Stimulated activated CD4-positive, alpha-beta T cell treated with anti-CD3 and anti-CD28 coated beads, TNF-alpha, amount 100 ng/mL, for 4 hours (primary cell): ENCODE measurements around the gene TRIM23.
A peak's percentile ranks its signal among the peaks of the same experiment; 100 is the strongest.
"Not testable (repeated sequence)": the region's sequence is repeated elsewhere in the genome, so short reads cannot be mapped to it uniquely, and the experiment has no call there.

Source experiments
- DNase-seq, 3 experiments: peaks; one replicate each; pipeline ENCODE4 v3.0.0-alpha.2; 2020; ENCODE audit warnings: low read depth in 3 of 3

Gene TRIM23

DNA sequence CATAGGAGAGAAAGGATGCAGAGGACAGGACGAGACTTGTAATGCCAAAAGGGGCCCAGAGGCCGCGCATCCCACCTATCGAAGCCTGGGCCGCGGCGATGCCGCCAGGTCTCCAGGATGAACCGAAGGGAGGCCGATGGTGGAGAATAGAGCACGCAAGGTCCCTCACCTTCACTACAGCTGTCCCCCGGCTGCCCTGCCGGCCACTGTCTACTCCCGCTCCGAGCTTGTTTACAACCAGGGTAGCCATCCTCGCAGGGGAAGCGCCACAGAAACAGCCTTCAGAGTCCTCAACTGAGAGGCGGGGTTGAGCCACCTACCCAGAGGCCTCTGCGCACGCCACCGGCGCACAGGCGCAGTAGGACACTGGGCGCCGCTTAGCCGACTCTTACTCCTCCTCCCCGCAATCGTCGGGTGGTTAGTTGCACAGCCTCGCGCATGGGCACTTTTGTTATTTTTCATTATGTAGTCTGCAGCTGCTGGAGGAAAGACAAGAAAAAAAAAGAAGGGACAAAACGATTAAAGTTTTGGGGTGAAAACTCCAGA is at the start of gene TRIM23:
Gene TRIM23 (minus strand): TSS at position 309 of the 546 bp plus-strand sequence. CDS start 59 bp downstream, at position 250.
- DNase-seq: peak; percentile 68 to 82 (median 80)

DNA sequence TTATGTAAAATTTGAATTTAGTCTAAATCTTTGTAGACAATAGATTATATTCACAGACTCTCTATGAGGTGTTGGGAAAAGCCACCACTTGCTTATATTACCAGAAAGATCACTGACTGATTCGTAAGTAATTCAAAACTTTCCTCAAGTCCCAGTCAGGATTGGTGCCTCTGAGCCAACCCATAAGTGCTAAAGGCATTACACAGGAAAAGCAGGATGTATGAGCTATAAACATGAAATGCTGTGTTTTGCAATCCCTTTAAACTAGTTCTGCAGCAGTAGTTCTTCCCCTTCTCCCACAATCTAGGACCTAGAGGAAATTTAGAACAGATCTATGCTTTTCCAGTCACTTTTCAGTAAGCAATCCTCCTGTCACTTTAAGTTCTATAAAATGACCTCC is 48.7 kb upstream of the TRIM23 start:
- no peak for DNase-seq

DNA sequence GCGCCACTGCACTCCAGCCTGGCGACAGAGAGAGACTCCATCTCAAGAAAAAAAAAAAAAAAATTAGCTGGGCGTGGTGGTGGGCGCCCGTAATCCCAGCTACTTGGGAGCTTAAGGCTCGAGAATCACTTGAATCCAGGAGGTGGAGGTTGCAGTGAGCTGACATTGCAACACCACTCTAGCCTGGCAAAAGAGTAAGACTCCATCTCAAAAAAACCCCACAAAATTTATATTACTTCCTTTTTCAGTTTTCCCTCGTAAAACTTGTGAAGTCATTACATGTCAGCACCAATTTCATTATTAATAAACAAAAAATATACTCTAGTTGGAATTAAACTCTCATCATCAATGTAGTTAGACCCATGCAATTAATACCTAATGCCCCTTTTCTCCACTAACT is 44.6 kb upstream of the TRIM23 start:
- DNase-seq: no peak

DNA sequence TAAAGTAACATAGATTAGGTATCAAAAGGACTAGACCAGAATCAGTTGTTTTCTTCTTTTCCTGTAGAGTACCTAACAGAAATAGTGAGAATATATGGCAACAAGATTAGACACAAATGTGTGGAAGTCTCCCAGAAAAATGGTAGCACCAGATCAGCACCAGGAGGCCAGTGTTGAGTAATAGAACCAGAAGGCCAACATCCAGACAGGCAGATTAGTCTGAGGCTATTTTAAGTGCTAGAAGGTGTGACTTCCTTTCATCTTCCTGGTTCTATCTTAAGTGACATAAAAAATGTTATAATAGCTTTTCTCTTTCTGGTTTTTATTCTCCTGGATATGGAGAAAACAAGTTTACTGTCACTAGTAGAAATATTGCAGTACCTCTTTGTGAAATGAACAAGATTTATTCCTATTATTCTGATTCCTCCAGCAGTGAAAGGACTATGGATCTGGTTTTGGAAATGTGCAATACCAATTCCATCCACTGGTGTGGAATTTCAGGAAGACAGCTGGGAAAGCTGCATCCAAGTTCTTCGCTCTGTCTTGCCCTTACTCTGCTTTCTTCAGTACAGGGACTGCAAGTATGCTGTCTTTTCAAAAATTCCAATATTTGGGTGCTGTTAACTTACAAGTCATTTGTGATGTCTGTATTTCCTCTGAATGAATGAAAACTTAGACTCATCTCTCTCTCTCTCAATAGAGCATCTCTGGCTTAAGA is 39.8 kb upstream of the TRIM23 start:
- no peak for DNase-seq

DNA sequence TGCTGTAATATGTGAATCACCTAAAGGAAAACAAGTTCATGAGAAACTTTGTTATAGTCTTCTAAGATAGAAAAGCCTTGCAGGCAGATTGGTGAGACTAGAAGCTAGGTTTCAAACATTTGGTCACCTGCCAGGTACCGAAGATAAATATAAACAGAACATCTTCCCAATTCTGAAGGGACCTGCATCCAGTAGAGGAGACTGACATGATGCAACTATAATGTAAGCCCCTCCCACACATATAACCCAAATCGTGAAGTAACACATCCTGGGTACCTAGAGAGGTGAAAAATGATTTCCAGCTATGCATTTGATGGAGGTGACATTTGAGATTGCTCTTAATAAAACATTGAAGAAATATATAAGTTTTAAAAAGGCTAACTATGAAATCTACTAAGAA is 30.6 kb upstream of the TRIM23 start:
- no peak for DNase-seq

DNA sequence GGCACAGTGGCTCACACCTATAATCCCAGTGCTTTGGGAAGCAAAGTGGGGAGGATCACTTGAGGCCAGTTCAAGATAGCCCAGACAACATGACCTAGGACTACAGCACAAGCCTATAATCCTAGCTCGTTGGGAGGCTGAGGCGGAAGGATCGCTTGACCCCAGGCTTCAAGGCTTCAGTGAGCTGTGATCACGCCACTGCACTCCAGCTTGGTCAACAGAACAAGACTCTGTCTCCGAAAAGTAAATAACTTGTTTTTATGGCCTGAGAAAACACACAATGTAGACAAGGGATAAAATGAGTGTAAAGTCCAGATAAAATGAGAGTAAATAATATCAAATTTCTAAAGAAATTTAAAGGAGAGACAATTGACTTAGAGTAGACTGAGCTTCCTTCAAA is 27.0 kb upstream of the TRIM23 start:
- DNase-seq: no peak

DNA sequence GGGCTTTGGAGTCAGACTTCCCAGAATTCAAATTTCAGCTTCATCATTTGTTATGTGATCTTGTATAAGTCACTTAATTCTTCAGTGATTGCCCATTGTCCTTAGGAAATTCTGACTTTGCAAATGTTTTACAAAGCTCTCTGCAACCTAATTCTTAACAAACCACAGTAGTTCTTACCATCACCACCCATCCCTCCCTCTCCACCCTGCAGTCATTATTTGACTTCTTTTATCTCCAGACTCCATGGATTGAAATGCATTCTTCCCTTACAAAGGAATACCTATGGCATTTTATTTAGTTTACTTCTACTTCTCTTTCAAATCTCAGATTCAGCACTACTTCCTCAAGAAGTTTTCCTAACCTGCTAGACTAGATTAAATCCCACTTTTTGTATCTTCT is 23.8 kb upstream of the TRIM23 start:
- DNase-seq: no peak

DNA sequence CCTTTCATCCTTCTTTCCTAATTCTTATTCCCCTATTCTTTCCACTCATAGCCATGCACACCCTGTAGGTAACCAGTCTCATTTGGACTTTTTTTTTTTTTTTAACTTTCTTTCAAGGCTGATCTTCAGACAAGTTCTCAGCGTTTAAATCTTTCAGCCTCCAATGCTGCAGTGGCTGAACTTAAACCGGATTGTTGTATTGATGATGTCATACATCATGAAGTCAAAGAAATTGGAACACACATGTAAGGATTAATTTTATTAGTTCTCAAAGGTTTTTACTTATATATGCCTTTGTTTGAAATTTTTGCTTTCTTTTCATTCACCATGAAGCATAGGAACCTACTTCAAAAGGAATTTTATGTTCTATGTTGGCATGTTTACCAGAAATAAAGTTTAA is 22.8 kb upstream of the TRIM23 start:
- no peak for DNase-seq

DNA sequence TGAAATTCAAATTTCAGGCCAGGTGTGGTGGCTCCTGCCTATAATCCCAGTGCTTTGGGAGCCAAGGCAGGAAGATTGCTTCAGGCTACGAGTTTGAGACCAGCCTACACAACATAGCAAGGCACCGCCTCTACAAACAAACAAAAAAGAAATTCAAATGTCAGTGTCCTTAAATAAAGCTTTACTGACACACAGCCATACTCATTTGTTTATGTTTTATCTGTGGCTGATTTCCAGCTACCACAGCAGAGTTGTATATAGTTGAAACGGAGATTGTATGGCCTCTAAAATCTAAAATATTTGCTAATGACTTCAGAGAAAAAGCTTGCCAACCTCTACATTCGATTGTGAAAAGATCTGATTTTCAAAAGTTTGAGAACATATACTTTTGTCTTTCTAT is 16.1 kb upstream of the TRIM23 start:
- no peak for DNase-seq

DNA sequence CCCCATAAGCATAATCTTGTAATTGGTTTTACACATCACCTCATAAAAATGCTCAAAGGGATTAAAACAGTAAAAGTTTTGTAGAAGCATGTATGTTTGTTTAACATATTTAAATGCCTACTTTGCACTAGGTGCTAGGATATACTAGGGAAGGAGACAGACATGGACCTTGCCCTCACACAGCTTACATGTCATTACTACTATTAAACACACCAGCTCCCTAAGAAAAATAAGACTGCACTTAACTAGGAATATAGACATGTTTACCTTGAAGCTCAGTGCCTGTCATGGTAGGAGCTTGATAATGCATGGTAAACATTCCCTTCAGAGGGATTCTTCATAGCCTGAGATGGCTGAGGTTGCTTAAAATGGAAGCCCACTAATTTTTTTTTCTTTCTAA is 6.8 kb upstream of the TRIM23 start:
- DNase-seq: no peak

DNA sequence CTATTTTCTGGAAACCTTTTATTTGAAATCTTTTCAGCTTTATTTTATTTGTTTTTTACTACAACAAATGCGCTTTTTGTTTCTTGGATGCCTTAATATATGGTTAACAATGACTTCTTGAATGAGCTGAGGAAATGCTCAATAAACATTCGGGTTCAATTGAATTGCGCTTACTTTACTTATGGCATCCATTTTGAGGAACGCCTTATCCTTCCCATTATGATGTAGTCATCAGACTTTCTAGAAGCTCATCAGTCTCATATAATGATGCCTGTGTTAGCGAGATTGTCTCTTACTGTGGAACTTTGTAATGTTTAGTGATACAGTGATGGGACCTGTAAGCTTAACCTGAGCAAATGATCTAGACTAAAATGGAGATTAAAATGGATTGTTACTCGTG is 1.6 kb upstream of the TRIM23 start:
- DNase-seq: no peak

DNA sequence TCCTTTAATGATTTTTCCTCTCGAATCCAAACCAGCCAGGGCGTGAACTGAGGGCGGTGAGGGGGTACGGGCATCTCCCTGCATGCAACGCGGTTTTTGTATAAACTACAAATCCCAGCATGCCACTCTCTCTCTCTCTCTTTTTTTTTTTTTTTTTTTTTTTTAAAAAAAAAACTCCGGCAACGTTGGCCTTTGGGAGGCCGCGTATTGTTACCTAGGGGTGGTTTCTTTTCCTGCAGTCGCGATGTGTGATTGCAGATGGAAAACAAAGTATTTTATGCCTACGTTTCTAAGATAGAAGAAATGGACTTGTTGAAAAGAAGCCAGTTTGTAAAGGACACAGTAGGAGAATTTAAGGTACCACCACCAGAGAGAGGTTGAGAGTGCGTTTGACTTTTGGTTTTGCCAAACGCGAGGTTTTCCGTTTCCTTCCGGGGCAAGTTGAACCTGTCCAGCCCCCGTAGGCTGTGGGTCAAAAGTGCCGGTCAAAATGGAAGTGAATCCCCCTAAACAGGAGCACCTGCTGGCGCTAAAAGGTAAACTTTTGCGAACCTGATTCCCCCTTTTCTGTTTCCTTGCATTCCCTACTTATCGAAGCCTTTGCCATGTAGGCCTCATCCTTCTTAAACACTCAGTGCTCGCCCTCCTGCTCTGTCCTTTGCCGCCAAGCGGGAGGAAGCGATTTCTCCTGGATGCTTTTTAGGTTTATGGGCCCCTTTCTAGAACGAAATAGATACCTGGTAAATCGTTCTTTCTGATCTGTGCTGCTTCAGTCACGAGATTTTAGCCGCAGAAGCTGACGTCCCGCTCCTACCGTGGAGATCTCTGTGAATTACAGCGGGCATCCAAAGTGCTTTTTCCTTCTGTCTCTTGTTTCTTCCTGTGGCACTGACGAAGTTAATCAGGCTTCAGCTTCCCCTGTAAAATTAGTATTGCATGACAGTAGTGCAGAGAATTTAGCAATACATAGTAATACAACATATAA is 730 bp upstream of the TRIM23 start, which contains the start of the genes SHLD3 and TRAPPC13:
Gene SHLD3 (plus strand): TSS at position 457 of the 985 bp plus-strand sequence. CDS start 4,561 bp downstream, outside the sequence.
Gene TRAPPC13 (plus strand): TSS at position 457 of the 985 bp plus-strand sequence. CDS start 34 bp downstream, at position 491.
- DNase-seq: peak; percentile 51 to 71 (median 62)

DNA sequence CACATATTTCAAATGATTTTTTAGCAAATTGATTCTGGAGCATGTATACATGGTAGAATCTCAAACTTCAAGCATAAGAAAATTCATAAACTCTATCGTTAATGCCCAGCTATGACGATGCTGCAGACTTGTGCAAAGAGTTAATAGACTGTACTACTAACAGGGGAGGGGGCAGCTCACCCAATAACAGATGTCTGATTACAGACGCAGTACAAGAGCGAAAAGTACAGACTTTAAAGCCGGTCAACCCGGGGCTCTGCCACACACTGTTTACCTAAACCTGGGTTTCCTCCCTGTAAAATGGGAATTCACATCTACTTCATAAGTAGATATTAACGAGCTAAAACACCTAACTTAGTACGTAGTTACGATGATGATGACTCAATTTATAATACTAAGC is 651 bp downstream of the TRIM23 start:
- no peak for DNase-seq

DNA sequence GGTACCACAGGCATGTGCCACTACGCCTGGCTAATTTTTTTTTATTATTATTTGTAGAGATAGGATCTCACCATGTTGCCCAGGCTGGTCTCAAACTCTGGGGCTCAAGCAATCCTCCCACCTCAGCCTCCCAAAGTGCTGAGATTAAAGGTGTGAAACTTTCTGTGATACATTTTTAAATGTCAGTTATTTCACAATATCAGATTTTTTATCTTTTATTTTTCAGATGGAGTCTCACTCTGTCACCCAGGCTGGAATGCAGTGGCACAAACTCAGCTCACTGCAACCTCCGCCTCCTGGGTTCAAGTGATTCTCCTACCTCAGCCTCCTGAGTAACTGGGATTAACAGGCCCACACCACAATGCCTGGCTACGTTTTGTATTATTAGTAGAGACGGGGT is 2.2 kb downstream of the TRIM23 start:
- DNase-seq: not testable (repeated sequence)

DNA sequence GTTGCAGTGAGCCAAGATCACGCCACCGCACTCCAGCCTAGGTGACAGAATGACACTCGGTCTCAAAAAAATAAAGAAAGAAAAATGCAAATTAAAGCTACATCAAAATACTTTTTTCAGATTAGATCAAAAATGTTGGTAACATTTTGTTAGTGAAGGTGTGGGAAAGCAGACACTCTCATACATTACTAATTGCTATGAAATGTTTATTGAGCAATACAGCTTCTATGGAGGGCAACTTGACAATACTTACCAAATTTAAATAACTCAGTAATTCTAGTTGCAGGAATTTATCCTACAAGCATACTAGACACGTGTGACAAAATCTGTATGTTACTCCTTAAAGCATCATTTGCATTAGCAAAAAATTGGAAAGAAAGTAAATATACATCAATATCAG is 4.1 kb downstream of the TRIM23 start:
- no peak for DNase-seq

DNA sequence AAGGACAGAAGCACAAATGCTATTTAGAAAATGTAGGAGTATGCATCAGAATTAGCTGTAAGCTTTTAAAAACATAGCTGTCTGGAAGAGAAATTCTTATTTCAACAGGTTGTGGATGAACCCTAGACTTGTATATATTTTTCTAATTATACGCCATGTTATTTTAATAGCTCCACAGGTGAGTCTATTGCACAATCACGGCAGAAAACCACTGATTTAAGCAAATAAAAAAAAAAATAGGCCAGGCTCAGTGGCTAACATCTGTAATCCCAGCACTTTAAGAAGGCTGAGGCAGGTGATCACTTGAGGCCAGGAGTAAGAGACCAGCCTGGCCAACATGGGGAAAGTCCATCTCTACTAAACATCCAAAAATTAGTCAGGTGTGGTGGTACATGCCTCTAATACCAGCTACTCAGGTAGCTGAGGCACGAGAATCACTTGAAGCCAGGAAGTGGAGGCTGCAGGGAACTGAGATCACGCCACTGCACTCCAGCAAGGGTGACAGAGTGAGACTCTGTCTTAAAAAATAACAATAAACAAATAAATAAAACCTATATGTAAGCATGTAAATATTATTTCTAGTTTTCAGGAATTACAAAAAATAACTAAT is 11.7 kb downstream of the TRIM23 start:
- DNase-seq: no peak

DNA sequence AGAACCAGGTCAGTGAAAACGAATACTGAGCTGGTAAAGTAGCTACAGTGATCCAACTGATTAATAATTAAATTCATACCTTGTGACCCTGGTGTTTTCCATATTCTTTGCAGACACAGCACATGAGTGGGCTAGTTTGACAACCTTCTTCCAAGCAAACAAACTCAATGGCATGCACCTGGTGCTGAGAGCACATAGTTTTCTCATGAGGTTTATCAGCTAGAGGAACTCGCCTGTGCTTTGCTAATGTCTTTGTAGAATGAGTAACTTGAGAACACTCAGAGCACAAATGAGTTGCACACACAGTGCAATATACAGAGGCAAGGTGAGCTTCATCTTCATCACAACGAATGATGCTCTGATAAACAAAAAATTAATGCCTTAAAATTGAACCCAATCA is 12.6 kb downstream of the TRIM23 start:
- no peak for DNase-seq

DNA sequence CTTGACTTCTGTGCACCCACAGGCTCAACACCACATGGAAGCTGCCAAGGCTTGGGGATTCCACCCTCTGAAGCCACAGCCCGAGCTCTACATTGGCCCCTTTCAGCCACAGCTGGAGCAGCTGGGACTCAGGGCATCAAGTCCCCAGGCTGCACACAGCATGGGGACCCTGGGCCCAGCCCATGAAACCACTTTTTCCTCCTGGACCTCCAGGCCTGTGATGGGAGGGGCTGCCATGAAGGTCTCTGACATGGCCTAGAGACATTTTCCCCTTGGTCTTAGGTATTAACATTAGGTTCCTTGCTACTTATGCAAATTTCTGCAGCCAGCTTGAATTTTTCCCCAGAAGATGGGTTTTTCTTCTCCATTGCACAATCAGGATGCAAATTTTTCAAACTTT is 22.4 kb downstream of the TRIM23 start:
- DNase-seq: not testable (repeated sequence)

DNA sequence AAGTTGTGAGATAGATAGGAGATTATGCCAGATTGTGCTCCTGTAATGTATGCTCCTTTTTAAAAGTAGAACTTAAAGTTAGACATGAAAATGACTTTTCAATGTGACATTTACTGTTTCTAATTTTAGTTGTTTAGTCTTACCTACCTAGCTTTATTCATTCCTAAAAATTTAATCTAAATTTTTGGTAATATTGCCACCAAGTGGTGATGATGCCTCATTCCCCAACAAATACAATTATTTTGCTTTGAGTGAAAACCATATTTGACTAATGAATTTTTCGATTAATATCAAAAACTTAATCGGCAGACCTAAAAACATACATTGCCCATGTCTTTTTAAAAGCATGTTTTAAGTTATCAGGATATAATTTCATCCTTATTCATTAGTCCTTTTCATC is 35.4 kb downstream of the TRIM23 start:
- no peak for DNase-seq

DNA sequence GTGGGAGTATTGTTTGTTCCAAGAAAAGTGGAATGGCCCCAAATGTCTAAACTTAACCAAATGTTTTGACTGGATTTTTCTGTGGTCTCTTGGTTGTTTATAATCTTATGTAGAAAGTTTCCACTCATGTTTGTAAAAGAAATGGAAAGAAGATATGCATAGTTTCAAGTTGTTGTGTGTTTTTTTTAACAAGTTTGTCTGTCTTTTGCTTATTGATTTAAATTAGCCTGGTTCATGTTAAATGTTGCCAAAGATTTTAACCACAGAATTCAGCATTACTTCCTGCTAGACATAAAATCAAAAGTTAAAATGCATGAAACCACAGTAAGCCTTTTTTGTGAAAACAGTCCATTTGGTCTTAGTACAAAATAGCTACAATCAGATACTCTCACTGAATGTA is 47.0 kb downstream of the TRIM23 start:
- no peak for DNase-seq

DNA sequence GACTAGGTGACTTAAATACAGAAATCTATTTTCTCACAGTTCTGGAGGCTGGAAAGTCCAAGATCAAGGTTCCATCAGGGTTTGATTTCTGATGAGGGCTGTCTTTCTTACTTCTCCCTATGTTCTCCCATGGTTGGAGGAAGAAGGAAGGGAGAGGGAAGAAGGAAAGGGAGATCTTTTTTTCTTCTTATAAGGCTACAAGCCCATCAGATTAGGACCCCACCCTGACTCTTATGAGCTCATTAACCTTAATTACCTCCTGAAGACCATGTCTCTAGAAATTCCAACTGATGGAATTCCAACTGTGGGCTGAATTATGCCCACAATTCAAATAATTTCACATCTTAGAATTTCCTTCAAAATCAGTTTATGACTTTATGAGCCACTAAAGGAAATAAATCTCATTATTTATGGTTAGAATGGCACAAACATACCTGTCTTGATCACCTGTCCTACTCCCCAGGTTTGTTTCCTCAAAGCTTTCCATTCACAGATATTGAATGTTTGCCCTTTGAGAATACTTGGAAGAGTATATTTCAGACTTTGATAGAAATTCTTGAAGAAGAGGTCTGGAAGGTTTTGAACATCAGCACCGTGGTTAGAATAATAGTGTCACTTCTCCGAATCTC is 53.4 kb downstream of the TRIM23 start:
- no peak for DNase-seq
